SK-N-SH treated with all-trans-retinoic acid at 6 μM for 48 hours (cell line): ENCODE data around the gene MYO15A.

ENCODE experiments used
- ARNTL ChIP-seq: fragments of 450-650 bp; formaldehyde crosslinking; IDR thresholded peaks from 2 replicates; pipeline ENCODE4 v1.5.0; 2020; ENCODE audit warnings: low read depth, mild to moderate bottlenecking, moderate library complexity, borderline replicate concordance
- ISL1 ChIP-seq: fragments of 250-450 bp; sonication (Bioruptor Pico); IDR thresholded peaks from 2 replicates; pipeline ENCODE4 v2.1.2; 2022; ENCODE audit warnings: mild to moderate bottlenecking, moderate library complexity
- ZFP3 ChIP-seq: fragments of 250-450 bp; sonication (Bioruptor Pico); IDR thresholded peaks from 2 replicates; pipeline ENCODE4 v1.5.0; 2020; ENCODE audit warnings: mild to moderate bottlenecking, moderate library complexity
- ZFP30 ChIP-seq: fragments of 450-650 bp; formaldehyde crosslinking; IDR thresholded peaks from 2 replicates; pipeline ENCODE4 v1.5.0; 2022; ENCODE audit warnings: mild to moderate bottlenecking, moderate library complexity
- ZNF70 ChIP-seq: fragments of 450-650 bp; formaldehyde crosslinking; IDR thresholded peaks from 2 replicates; pipeline ENCODE4 v1.5.0; 2020; ENCODE audit warnings: mild to moderate bottlenecking, moderate library complexity

GRCh38 chr17:18182110-18182977 is 73.8 kb downstream of the MYO15A start:
- TF ChIP-seq ZFP3 (no peak), ZFP30 (CRISPR knock-in tag) (no peak), ARNTL (CRISPR knock-in tag) (no peak), ZNF70 (no peak), ISL1 (CRISPR knock-in tag) (no peak)
